IMR-90 (cell line): Measurements from ENCODE around the gene PTPN23. TPM values are rescaled to one million over a fixed set of nuclear protein-coding genes. Genes with fewer than 3 reads are reported as not detected.

ENCODE experiments used
- ATAC-seq: fragments of 200-7000 bp; cut with Tn5 transposase; 2 replicates; pipeline ENCODE4 v1.9.1; 2020; ENCODE audit warnings: low read depth, mild to moderate bottlenecking, moderate library complexity
- BruUV-seq: library from RNA; stranded (reverse); fragments of 400-500 nt; replicated peaks from 2 replicates; lab custom pipeline; 2021; lab: Mats Ljungman, UMichigan
- CTCF ChIA-PET: fragments of 300-600 bp; formaldehyde crosslinking; extraction: SDS; loops from one replicate; lab custom pipeline; 2021; ENCODE audit warnings: antibody characterized with exemption; lab: Yijun Ruan, JAX
- POLR2A ChIA-PET: fragments of 300-600 bp; sonication (Branson Sonifier 250); formaldehyde crosslinking; loops from one replicate; lab custom pipeline; 2022; ENCODE audit warnings: antibody characterized with exemption; ENCODE audit not compliant: unreplicated experiment; lab: Charles Lee
- DNase-seq: peaks from one replicate; pipeline ENCODE4 v3.0.0; 2013
- H2AFZ ChIP-seq: replicated peaks from 2 replicates; pipeline ENCODE3; 2013; ENCODE audit warnings: low read length, mild to moderate bottlenecking; ENCODE audit not compliant: poor library complexity
- H2AK5ac ChIP-seq: 2 replicates; pipeline ENCODE4 v1.6.1; 2013; ENCODE audit warnings: low read depth, low read length, inconsistent platforms
- H2AK9ac ChIP-seq: replicated peaks from 2 replicates; pipeline ENCODE3; 2013; ENCODE audit warnings: mild to moderate bottlenecking, low read depth, low read length, moderate library complexity; ENCODE audit not compliant: poor library complexity
- H2BK120ac ChIP-seq: 2 replicates; pipeline ENCODE4 v1.6.1; 2013; ENCODE audit warnings: low read depth, low read length, inconsistent platforms
- H2BK15ac ChIP-seq: 3 replicates; pipeline ENCODE4 v1.6.1; 2013; ENCODE audit warnings: low read depth, low read length, inconsistent platforms
- H2BK20ac ChIP-seq: 2 replicates; pipeline ENCODE4 v1.6.1; 2013; ENCODE audit warnings: low read depth, mild to moderate bottlenecking, inconsistent platforms, low read length, moderate library complexity
- H2BK5ac ChIP-seq: 2 replicates; pipeline ENCODE4 v1.6.1; 2013; ENCODE audit warnings: mild to moderate bottlenecking, low read depth, low read length, inconsistent platforms; ENCODE audit not compliant: poor library complexity, severe bottlenecking
- H3K14ac ChIP-seq: replicated peaks from 2 replicates; pipeline ENCODE4 v1.6.1; 2013; ENCODE audit warnings: low read depth, low read length, inconsistent platforms
- H3K18ac ChIP-seq: 2 replicates; pipeline ENCODE4 v1.6.1; 2013; ENCODE audit warnings: low read depth, low read length, control low read depth
- H3K23ac ChIP-seq: 2 replicates; pipeline ENCODE4 v1.6.1; 2013; ENCODE audit warnings: low read depth, low read length, inconsistent platforms
- H3K27ac ChIP-seq: 2 replicates; pipeline ENCODE4 v1.5.1; 2013; ENCODE audit warnings: mild to moderate bottlenecking, control low read depth, low read length; ENCODE audit not compliant: insufficient read depth
- H3K27me3 ChIP-seq: 2 replicates; pipeline ENCODE4 v1.6.1; 2013; ENCODE audit warnings: low read length; ENCODE audit not compliant: control insufficient read depth, insufficient read depth
- H3K36me3 ChIP-seq: 2 replicates; pipeline ENCODE4 v1.6.1; 2013; ENCODE audit warnings: low read length, mixed read lengths; ENCODE audit not compliant: control insufficient read depth, insufficient read depth
- H3K4ac ChIP-seq: 2 replicates; pipeline ENCODE4 v1.6.1; 2013; ENCODE audit warnings: low read depth, low read length, inconsistent platforms
- H3K4me1 ChIP-seq: 2 replicates; pipeline ENCODE4 v1.6.1; 2013; ENCODE audit warnings: low read length, mixed read lengths; ENCODE audit not compliant: control insufficient read depth, insufficient read depth
- H3K4me2 ChIP-seq: 2 replicates; pipeline ENCODE4 v1.6.1; 2013; ENCODE audit warnings: low read depth, mild to moderate bottlenecking, control low read depth, low read length, moderate library complexity
- H3K4me3 ChIP-seq: 2 replicates; pipeline ENCODE4 v1.5.1; 2013; ENCODE audit warnings: low read depth, mild to moderate bottlenecking, control low read depth, low read length, moderate library complexity; ENCODE audit not compliant: insufficient read depth
- H3K56ac ChIP-seq: 2 replicates; pipeline ENCODE4 v1.6.1; 2013; ENCODE audit warnings: low read length, inconsistent platforms; ENCODE audit not compliant: insufficient read depth; ENCODE audit errors: extremely low read depth
- H3K79me1 ChIP-seq, 2 experiments: 2 replicates each; pipeline ENCODE4 v1.6.1; 2013; ENCODE audit warnings: low read length in 2 of 2, inconsistent platforms in 1 of 2, low read depth in 1 of 2
- H3K9ac ChIP-seq: 2 replicates; pipeline ENCODE4 v1.6.1; 2013; ENCODE audit warnings: low read depth, low read length, control low read depth
- H3K9me1 ChIP-seq: 2 replicates; pipeline ENCODE4 v1.6.1; 2013; ENCODE audit warnings: low read length, inconsistent platforms; ENCODE audit not compliant: insufficient read depth
- H3K9me3 ChIP-seq: 2 replicates; pipeline ENCODE4 v1.6.1; 2013; ENCODE audit warnings: low read length; ENCODE audit not compliant: control insufficient read depth, insufficient read depth
- H4K20me1 ChIP-seq: 2 replicates; pipeline ENCODE4 v1.6.1; 2013; ENCODE audit warnings: low read length, inconsistent platforms; ENCODE audit not compliant: insufficient read depth
- H4K5ac ChIP-seq: 2 replicates; pipeline ENCODE4 v1.6.1; 2013; ENCODE audit warnings: mild to moderate bottlenecking, low read depth, low read length, control low read depth
- H4K8ac ChIP-seq, 2 experiments: 2 replicates each; pipeline ENCODE4 v1.6.1; 2013; ENCODE audit warnings: low read depth in 2 of 2, low read length in 2 of 2, control low read depth in 1 of 2, inconsistent platforms in 1 of 2
- H4K91ac ChIP-seq: 2 replicates; pipeline ENCODE4 v1.6.1; 2013; ENCODE audit warnings: low read depth, low read length, inconsistent platforms; ENCODE audit not compliant: insufficient read depth
- CTCF ChIP-seq: conservative IDR thresholded peaks from 2 replicates; pipeline ENCODE4 v1.5.1; 2012; ENCODE audit warnings: mild to moderate bottlenecking, low read depth, low read length, improper control_type of control experiment
- FOS ChIP-seq: fragments of 150-350 bp; IDR thresholded peaks from 2 replicates; pipeline ENCODE4 v1.6.1; 2016; ENCODE audit warnings: low read depth, low read length
- NFE2L2 ChIP-seq: fragments of 150-350 bp; IDR thresholded peaks from 2 replicates; pipeline ENCODE4 v1.6.1; 2016; ENCODE audit warnings: low read depth, mild to moderate bottlenecking, low read length
- SMC3 ChIP-seq: fragments of 150-350 bp; IDR thresholded peaks from 2 replicates; pipeline ENCODE4 v1.6.1; 2016; ENCODE audit warnings: low read depth, mild to moderate bottlenecking, antibody characterized with exemption, low read length, moderate library complexity
- WGBS, 2 experiments: methylation state at CpG; one replicate each; pipeline versions ENCODE4 v1.1.5 to v1.1.7; 2013; ENCODE audit warnings: missing lambda C conversion rate in 2 of 2; ENCODE audit not compliant: insufficient read length in 1 of 2; ENCODE audit errors: extremely low coverage in 2 of 2; 5-methylcytosine and 5-hydroxymethylcytosine counted together
- dilution Hi-C: fragments of 300-500 bp; cut with HindIII; formaldehyde crosslinking; loops from one replicate; pipeline ENCODE4 v1.14.3; 2018; ENCODE audit warnings: low sequenced_read_pairs; ENCODE audit not compliant: unreplicated experiment
- in situ Hi-C: fragments of 300-500 bp; cut with MboI; formaldehyde crosslinking; loops from 3 replicates; pipeline ENCODE4 v1.14.3; 2019; ENCODE audit warnings: low sequenced_read_pairs, inconsistent platforms, mixed read lengths
- intact Hi-C: fragments of 100-400 bp; cut with micrococcal nuclease; formaldehyde crosslinking; loops from 2 replicates; pipeline ENCODE4 v1.10.0; 2022
- polyA plus RNA-seq, 3 experiments: library from polyadenylated mRNA; depleted of rRNA; stranded (reverse); fragments of >200 nt; gene quantifications; 2 replicates each; pipeline ENCODE4 v1.2.3, GENCODE V29; 2012; ENCODE audit warnings: low replicate concordance in 1 of 3
- total RNA-seq: library from RNA; depleted of rRNA; stranded (reverse); fragments of >200 nt; gene quantifications from 2 replicates; pipeline ENCODE4 v1.2.3, GENCODE V29; 2012

PTPN23 gene
- total and polyA plus RNA-seq, 2 of the 4 experiments (the other 2 are of a cell fraction) = 4.5 to 15.1 TPM

DNA sequence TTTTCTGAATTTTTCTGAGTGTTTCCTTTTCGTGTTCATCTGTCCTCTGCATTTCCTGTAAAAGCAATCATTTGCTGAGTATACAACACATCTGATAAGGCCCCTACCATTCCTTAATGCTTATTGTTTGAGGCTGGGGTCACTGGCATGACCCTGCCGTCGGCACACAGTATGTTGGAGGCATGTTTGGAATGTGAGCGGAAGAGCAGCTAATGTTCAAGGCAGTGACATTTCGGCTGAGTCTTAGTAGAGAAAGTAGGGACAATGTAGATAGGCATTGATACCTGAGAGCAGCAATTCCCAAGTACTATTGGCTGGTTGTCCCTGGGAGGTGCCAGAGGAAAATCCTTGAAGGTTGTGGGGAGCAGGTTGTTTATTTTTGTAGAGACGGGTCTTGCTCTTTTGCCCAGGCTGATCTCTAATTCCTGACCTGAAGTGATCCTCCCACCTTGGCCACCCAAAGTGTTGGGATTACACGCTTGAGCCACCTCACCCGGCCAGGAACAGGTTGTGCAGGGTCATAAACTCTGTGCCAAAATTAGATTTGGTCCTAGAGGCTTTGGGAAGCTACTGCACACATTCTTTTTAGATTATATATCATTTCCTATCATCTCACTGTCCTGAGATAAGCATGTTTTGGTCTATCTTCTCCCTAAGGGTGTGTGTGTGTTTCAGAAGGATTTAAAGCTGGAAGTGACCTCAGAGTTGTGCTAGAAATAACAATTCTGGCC is 13.5 kb downstream of the PTPN23 start:
- Histone ChIP-seq H2BK120ac (peak overlapping the region; percentile 71; the same call in 1 of the 2 replicates), H2AK5ac (peak overlapping the region; percentile 37; the same call in 1 of the 2 replicates), H3K56ac (0 out of 2 replicates have a peak overlapping the region, but pooled peaks have one; percentile 4), H3K18ac (no peak overlapping the region), H3K14ac (peak overlapping the region; percentile 80), H4K5ac (no peak overlapping the region), H3K27ac (peak overlapping the region; percentile 18; the same call in 1 of the 2 replicates), H4K8ac (peak overlapping the region in 1 of 2 experiments; percentile 26; a peak in 2 of 4 replicates), H3K36me3 (peaks cover 7% of the 10 kb centered on the region), H4K91ac (peak overlapping the region; percentile 31), H3K4me1 (peaks cover 25% of the 10 kb centered on the region), H3K4me2 (peak overlapping the region; percentile 49), H4K20me1 (peaks cover 74% of the 10 kb centered on the region), H3K23ac (peak overlapping the region; percentile 82), H3K9ac (no peak overlapping the region), H3K27me3 (no peaks in the 10 kb centered on the region), H3K9me3 (no peaks in the 10 kb centered on the region), H3K9me1 (peaks cover 44% of the 10 kb centered on the region), H2BK20ac (peak overlapping the region; percentile 20), H3K79me1 (peaks cover 52 to 94% of the 10 kb centered on the region in 2 experiments), H2BK5ac (peak overlapping the region; percentile 33), H2AFZ (peak overlapping the region; percentile 68), H3K4me3 (no peak overlapping the region), H3K4ac (peak overlapping the region; percentile 58; the same call in 1 of the 2 replicates), H2AK9ac (peak overlapping the region; percentile 87), H2BK15ac (peak overlapping the region; percentile 53; the same call in 2 of the 3 replicates)
- no peak for TF ChIP-seq NFE2L2
- TF ChIP-seq CTCF = 0 out of 2 replicates have a peak, but pooled peaks have one; percentile 17
- TF ChIP-seq FOS = 0 out of 2 replicates have a peak, but pooled peaks have one; percentile 4
- no peak for TF ChIP-seq SMC3
- 17% methylated on average over 4 of the region's 8 CpGs; no CpG with 5 or more reads in 1 of the 2 experiments for WGBS, 2 experiments
- intact Hi-C loops (no loop called here), dilution Hi-C loops (no loop called here), in situ Hi-C loops (no loop called here)
- no TSS peak for BruUV-seq
- CTCF ChIA-PET = interaction anchor here (0.7 to 0.8 kb wide), 2 partner anchors 10 to 11 kb away, joined by 3 to 4 read pairs; no protein-coding TSS in a partner anchor
- DNase-seq = peak; percentile 56
- ATAC-seq = peak; percentile 63
- POLR2A ChIA-PET = interaction anchor here (0.7 to 1.0 kb wide), 2 partner anchors 13 to 68 kb away, joined by 3 to 4 read pairs; partner anchors contain the start of gene PTPN23
